Ectodermal cell (in vitro differentiated cells): ENCODE measurements around the gene ZNF490.
"Not testable (repeated sequence)": the region's sequence is repeated elsewhere in the genome, so short reads cannot be mapped to it uniquely, and the experiment has no call there.

Source experiments
- H3K27ac ChIP-seq: 2 replicates; pipeline ENCODE4 v1.7.0; 2013; ENCODE audit warnings: mild to moderate bottlenecking, low read depth, low read length; ENCODE audit not compliant: insufficient read depth, poor library complexity, severe bottlenecking
- H3K27me3 ChIP-seq: 2 replicates; pipeline ENCODE4 v1.7.0; 2013; ENCODE audit warnings: mild to moderate bottlenecking, low read length; ENCODE audit not compliant: insufficient read depth, control insufficient read depth, poor library complexity, severe bottlenecking
- H3K36me3 ChIP-seq: one replicate; pipeline ENCODE4 v1.7.0; 2013; ENCODE audit warnings: low read length; ENCODE audit not compliant: control insufficient read depth, insufficient read depth
- H3K4me1 ChIP-seq: one replicate; pipeline ENCODE4 v1.7.0; 2013; ENCODE audit warnings: low read length; ENCODE audit not compliant: control insufficient read depth, insufficient read depth
- H3K4me3 ChIP-seq: 2 replicates; pipeline ENCODE4 v1.7.0; 2013; ENCODE audit warnings: low read depth, low read length, control low read depth; ENCODE audit not compliant: insufficient read depth
- H3K9me3 ChIP-seq: 2 replicates; pipeline ENCODE4 v1.7.0; 2013; ENCODE audit warnings: mild to moderate bottlenecking, low read length, moderate library complexity; ENCODE audit not compliant: control insufficient read depth
- WGBS, 2 experiments: methylation state at CpG; one replicate each; pipeline ENCODE4 v1.1.7; 2013; ENCODE audit warnings: missing lambda C conversion rate in 2 of 2; 5-methylcytosine and 5-hydroxymethylcytosine counted together

The ZNF490 gene

GRCh38 chr19:12581100-12581499, 29.5 kb downstream of the ZNF490 start:
- no peaks in the 10 kb centered on the region for H3K9me3 ChIP-seq

GRCh38 chr19:12580180-12580694, 30.4 kb downstream of the ZNF490 start:
- Histone ChIP-seq H3K4me1 (no peaks in the 10 kb centered on the region), H3K36me3 (peaks cover 30% of the 10 kb centered on the region), H3K27me3 (no peaks in the 10 kb centered on the region), H3K4me3 (no peak overlapping the region), H3K9me3 (no peaks in the 10 kb centered on the region), H3K27ac (no peak overlapping the region)
- WGBS, 2 experiments = 94 to 96% methylated on average over 11 of the region's 11 CpGs

More at GRCh38 chr19:12581100-12581499, 29.5 kb downstream of the ZNF490 start:
- Histone ChIP-seq H3K27me3 (no peaks in the 10 kb centered on the region), H3K27ac (no peak overlapping the region), H3K36me3 (peaks cover 30% of the 10 kb centered on the region), H3K4me1 (no peaks in the 10 kb centered on the region), H3K4me3 (no peak overlapping the region)
- 92 to 95% methylated on average over 8 to 9 of the region's 9 CpGs for whole genome bisulfite sequencing, 2 experiments

- no peak overlapping the region for H3K27ac ChIP-seq
- no peaks in the 10 kb centered on the region for H3K9me3 ChIP-seq
- H3K27me3 ChIP-seq = no peaks in the 10 kb centered on the region
- H3K4me1 ChIP-seq = no peaks in the 10 kb centered on the region
- WGBS, 2 experiments = 92 to 95% methylated on average over 10 of the region's 10 CpGs
- no peak overlapping the region for H3K4me3 ChIP-seq
- H3K36me3 ChIP-seq = peaks cover 30% of the 10 kb centered on the region
These were observed 32.0 kb downstream of the ZNF490 start for GRCh38 chr19:12578641-12579040.

- Histone ChIP-seq H3K4me1 (no peaks in the 10 kb centered on the region), H3K27me3 (no peaks in the 10 kb centered on the region), H3K27ac (no peak overlapping the region), H3K9me3 (no peaks in the 10 kb centered on the region), H3K36me3 (peaks cover 4% of the 10 kb centered on the region), H3K4me3 (no peak overlapping the region)
- WGBS, 2 experiments = 91 to 93% methylated on average over 7 of the region's 7 CpGs
These were observed 36.6 kb downstream of the ZNF490 start for GRCh38 chr19:12574036-12574435.

GRCh38 chr19:12567951-12568350, 42.7 kb downstream of the ZNF490 start:
- Histone ChIP-seq H3K4me1 (no peaks in the 10 kb centered on the region), H3K27ac (no peak overlapping the region), H3K36me3 (no peaks in the 10 kb centered on the region), H3K27me3 (no peaks in the 10 kb centered on the region), H3K4me3 (no peak overlapping the region), H3K9me3 (no peaks in the 10 kb centered on the region)
- 86 to 92% methylated on average over 4 of the region's 4 CpGs for WGBS, 2 experiments

GRCh38 chr19:12566380-12566779, 44.2 kb downstream of the ZNF490 start:
- not testable (repeated sequence) for H3K36me3 ChIP-seq

GRCh38 chr19:12564016-12564664, 46.5 kb downstream of the ZNF490 start:
- Histone ChIP-seq H3K36me3 (no peaks in the 10 kb centered on the region), H3K4me1 (no peaks in the 10 kb centered on the region), H3K27me3 (no peaks in the 10 kb centered on the region), H3K4me3 (no peak overlapping the region), H3K9me3 (no peaks in the 10 kb centered on the region), H3K27ac (no peak overlapping the region)
- 31 to 33% methylated on average over 19 of the region's 19 CpGs for WGBS, 2 experiments

More at GRCh38 chr19:12566380-12566779, 44.2 kb downstream of the ZNF490 start:
- not testable (repeated sequence) for H3K27me3 ChIP-seq, H3K4me3 ChIP-seq, H3K27ac ChIP-seq, H3K9me3 ChIP-seq, H3K4me1 ChIP-seq
- 94 to 100% methylated on average over 1 to 2 of the region's 5 CpGs for WGBS, 2 experiments

GRCh38 chr19:12555456-12555930, 55.1 kb downstream of the ZNF490 start:
- Histone ChIP-seq H3K36me3 (no peaks in the 10 kb centered on the region), H3K27ac (no peak overlapping the region), H3K9me3 (no peaks in the 10 kb centered on the region), H3K4me3 (no peak overlapping the region), H3K27me3 (no peaks in the 10 kb centered on the region), H3K4me1 (no peaks in the 10 kb centered on the region)
- WGBS, 2 experiments = 92 to 93% methylated on average over 39 of the region's 39 CpGs

GRCh38 chr19:12551060-12551832, 59.4 kb downstream of the ZNF490 start, which contains the start of gene ZNF564:
Gene ZNF564, minus strand, starts transcription at chr19:12551482. Its CDS starts 150 bp downstream, at chr19:12551332.
- Histone ChIP-seq H3K9me3 (no peaks in the 10 kb centered on the region), H3K4me1 (peaks cover 3% of the 10 kb centered on the region), H3K4me3 (peak within 1 kb of the TSS; percentile 92), H3K27ac (peak within 1 kb of the TSS; percentile 98), H3K27me3 (no peaks in the 10 kb centered on the region), H3K36me3 (peaks cover 3% of the 10 kb centered on the region)
- WGBS, 2 experiments = 0% methylated on average over 49 of the region's 49 CpGs

GRCh38 chr19:12546903-12547302, 63.7 kb downstream of the ZNF490 start:
- H3K9me3 ChIP-seq = no peaks in the 10 kb centered on the region
- peaks cover 3% of the 10 kb centered on the region for H3K36me3 ChIP-seq
- WGBS, 2 experiments = 90 to 95% methylated on average over 2 of the region's 2 CpGs
- H3K27me3 ChIP-seq = no peaks in the 10 kb centered on the region
- peaks cover 3% of the 10 kb centered on the region for H3K4me1 ChIP-seq
- H3K4me3 ChIP-seq = no peak overlapping the region
- no peak overlapping the region for H3K27ac ChIP-seq
